ELR (cell line): ENCODE data around the gene CYP4F22.
"Not testable (repeated sequence)": the region's sequence is repeated elsewhere in the genome, so short reads cannot be mapped to it uniquely, and the experiment has no call there.

ENCODE experiments used
- DNase-seq: peaks from one replicate; pipeline ENCODE4 v3.0.0-alpha.2; 2015; ENCODE audit warnings: low read depth

CYP4F22 gene

DNA sequence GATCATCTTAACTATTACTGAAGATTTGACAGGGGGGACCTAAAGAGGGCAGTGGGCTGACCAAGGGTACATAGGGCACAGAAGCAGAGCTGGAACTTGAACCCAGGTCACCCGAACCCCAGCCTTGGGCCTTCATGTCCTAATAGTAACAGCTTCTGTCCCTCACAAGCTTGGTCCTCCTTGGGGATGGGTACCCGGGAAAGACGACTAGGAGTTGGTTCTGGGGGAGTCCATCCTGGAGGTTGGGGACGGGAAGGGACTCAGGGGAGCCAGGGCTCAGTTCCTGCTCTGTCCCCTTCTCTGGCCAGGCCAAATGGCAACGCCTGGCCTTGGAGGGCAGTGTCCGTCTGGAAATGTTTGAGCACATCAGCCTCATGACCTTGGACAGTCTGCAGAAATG lies 67.1 kb downstream of the CYP4F22 start:
- no peak for DNase-seq

DNA sequence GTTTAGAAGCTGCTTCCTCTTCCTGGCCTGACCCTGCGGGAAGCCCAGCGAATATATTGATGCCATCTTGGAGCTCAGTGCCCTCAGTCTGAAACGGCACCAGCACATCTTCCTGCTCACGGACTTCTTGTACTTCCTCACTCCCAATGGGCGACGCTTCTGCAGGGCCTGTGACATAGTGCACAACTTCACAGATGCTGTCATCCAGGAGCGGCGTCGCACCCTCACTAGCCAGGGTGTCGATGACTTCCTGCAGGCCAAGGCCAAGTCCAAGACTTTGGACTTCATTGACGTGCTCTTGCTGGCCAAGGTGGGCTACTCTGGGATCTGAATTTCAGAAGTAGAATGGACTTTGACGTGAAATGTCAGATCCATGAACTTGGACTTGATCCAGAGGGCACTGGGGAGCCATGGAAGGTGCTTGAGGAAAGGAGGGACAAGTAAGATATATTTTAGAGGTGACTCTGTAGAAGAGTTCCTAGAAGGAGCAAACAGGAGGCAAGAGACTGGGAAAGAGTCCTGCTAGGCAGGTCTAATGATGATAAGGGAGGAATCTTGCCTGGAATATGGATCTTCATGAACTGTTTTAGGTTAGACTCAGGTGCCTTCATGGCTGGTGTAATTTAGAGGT lies 68.3 kb downstream of the CYP4F22 start:
- DNase-seq, result no peak

DNA sequence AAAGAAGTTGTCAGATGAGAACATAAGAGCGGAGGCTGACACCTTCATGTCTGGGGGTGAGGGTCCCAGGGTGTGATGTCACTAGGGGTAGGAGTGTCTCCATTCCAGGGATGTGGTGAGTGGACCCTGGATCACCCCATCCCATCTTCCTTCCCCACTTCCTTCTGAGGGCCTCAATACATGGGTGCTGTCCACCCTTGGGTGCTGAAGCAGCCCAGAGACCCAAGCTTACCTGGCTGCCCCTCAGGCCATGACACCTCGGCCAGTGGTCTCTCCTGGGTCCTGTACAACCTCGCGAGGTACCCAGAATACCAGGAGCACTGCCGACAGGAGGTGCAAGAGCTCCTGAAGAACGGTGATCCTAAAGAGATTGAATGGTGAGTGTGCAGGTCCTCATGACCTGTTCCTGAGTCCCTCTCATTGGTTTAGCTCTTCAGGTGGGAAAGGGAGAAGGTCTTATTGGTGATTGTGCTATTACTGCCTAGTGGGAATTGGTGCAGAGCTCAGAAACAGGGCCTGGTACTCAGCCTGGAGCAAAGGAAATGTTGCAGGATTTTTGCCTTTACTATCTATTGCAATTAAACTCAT lies 69.0 kb downstream of the CYP4F22 start:
- DNase-seq, result no peak

DNA sequence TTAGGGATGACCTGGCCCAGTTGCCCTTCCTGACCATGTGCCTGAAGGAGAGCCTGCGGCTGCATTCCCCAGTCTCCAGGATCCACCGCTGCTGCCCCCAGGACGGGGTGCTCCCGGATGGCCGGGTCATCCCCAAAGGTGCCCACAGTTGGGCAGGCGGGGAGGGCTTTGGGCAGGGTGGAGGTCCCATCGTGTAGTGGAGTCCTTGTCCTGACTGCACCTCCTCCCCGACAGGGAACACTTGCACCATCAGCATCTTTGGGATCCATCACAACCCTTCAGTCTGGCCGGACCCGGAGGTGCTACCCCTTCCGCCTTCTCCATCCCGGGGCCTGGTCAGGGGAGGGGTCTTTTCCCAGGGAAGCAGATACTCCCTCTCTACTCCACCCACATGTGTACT lies 75.0 kb downstream of the CYP4F22 start:
- DNase-seq, result no peak

DNA sequence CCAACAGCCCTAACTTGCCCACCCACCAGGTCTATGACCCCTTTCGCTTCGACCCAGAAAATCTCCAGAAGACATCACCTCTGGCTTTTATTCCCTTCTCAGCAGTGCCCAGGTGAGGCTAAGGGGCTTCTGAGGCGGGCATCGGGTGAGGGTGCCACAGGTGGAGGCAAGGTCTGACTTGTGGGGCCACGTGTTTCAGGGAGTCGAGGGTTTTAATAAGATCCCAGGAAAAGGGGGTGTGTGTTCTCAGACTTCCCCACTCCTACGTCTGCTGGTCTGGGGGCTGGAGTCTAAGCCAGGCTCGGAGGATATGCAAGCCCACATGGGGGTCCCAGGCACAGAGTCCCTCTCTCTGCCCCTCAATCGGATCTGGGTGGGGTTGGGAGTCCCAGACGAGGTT lies 75.8 kb downstream of the CYP4F22 start:
- DNase-seq, result no peak

DNA sequence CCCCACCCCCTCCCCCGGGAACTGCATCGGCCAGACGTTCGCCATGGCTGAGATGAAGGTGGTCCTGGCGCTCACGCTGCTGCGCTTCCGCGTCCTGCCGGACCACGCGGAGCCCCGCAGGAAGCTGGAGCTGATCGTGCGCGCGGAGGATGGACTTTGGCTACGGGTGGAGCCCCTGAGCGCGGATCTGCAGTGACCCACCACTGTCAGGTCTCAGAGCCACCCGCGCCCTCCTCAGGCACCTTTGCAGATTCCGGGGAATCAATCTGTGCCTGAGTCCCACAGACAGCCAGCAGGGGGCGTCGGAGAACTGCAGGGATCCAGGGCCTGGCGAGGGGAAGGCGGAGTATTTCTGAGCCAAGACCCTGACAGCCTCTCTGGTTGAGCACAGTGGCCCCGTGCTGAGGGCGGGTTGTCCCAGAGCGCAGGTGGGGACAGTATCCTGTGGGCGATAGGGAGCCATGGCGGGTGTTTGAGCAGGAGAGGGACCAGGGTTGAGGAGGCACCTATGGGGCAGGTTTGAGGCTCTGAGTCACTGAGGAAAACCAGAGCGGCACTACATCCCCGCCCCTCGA lies 76.3 kb downstream of the CYP4F22 start:
- peak; percentile 68 for DNase-seq

DNA sequence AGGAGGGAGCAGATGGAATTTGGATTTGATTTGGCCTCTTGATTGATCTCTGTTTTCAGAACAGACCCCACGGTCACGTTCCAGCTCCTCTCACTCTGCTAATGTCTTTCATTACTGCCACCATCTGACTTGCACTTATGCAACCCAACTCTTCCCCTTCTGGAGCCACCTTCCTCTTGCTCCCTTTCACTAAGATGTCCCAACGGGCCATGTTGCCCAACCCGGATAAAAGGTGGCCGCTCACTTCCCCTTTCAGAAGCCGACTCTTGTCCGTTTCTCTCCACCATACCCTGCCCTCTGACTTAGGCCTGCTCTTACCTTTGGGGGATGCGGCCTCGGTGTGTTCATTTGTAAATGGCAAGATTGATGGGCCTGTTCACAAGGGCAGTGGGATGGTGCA lies 79.3 kb downstream of the CYP4F22 start:
- DNase-seq, result no peak

DNA sequence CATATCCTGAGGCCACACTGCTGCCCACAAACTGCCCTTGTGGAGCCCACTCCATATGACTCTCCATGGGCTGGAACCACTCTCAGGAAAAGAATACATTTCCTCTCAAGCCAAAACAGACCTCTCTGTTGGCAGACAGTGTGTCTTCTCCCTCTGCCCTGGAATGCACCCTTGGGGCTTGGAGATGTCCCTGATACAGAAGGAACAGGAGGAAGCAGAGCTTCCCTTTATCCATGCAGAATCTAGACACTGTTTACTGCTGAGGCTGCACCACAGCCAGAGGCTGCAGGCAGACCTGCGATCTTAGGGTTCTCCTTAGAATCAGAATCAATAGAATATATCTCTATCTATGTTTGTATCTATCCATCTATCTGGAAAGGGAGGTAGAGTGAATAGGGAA lies 79.9 kb downstream of the CYP4F22 start:
- no peak for DNase-seq

DNA sequence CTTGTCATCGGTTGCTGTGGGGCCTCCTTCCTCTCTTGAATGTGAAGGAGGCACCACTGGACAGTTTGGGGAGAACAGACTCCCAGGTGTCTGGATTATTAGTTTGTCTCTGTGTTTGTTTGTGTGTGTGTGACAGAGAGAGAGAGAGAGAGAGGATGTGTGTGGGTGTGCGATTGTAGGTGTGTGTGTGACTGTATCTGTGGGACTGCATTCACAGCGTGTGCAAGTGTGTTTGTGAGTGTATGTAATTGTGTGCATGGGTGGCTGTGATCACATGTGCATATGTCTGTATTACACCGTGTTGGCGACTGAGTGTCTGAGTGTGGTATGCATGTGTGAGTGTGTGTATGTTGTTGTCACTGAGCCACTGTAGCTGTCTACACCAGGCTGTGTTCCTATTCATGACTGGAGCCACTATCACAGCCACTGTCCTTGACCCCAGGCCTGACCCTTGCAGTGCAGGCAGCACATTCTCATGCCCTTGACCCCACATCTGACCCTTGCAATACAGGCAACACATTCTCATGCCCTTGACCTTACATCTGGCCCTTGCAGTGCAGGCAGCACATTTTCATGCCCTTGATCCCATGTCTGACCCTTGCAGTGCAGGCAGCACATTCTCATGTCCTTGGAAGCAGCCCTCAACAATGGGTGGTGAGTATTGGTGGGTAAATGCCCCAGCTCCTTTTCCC lies 81.6 kb downstream of the CYP4F22 start:
- no peak for DNase-seq

DNA sequence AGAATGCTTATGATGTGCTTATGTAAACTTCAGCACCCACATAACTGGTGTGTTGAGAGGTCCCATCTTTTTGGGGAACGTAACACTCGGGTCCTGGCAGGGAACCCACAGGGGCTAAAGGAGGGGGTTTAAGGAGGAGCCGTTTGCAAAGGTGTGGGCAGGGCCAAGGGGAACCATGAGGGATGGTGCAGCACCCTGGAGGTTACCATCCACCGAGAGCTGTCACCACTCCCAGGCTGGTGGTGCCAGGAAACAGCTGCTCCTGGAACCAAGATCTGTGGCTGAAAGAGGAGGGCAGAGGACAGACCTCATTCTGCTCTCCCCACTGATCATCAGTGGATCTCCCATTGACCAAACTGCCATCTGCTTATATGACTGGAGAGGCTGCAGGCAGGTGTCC lies 83.5 kb downstream of the CYP4F22 start:
- no peak for DNase-seq

DNA sequence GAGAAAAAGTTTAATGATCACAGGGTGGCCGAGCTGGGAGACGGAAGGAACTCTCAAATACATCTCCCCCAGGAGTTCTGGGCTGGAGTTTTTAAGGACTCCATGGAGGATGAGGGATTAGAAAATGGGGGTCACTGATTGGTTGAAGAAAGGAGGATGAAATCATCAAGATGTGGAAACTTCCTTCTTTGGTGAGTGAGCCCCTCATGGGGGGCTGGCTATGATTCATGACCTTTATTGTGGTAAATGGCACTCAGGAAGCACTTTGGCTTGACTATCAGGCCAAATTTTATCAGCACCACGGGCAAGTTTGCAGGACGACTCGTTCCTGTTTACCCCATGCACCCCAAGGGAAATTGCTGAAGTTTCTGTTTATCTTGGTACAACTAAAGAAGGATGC lies 84.2 kb downstream of the CYP4F22 start:
- not testable (repeated sequence) for DNase-seq

DNA sequence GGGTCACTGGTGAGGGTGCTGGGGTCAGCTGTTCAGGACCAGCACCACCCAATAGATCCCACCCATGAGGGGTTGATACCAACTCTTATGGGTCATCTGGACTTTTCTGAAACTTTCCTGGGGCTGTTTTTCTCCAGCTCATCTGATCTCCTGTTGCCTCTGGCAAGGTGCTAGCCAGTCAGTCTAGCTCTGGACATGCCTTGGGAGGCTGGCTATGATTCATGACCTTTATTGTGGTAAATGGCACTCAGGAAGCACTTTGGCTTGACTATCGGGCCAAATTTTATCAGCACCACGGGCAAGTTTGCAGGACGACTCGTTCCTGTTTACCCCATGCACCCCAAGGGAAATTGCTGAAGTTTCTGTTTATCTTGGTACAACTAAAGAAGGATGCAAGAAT lies 85.4 kb downstream of the CYP4F22 start:
- DNase-seq, result not testable (repeated sequence)

DNA sequence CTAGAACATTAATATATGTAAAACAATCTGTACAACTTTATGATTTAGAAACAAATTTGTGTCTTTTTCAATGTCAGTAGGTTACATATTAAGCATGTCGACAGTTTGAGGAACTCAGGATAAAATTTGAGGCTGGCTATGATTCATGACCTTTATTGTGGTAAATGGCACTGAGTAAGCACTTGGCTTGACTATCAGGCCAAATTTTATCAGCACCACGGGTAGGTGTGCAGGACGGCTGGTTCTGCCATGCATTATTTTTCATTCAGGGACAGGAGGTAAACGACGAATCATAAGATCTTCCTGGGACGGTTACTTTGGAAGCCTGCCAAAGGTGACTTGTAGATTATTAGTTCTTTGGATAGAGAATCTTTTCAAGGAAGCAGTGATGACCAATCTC lies 86.7 kb downstream of the CYP4F22 start:
- no peak for DNase-seq
